Measurements from ENCODE around the gene PIPOX. TPM values are rescaled to one million over a fixed set of nuclear protein-coding genes. Genes with fewer than 3 reads are reported as not detected.

The PIPOX gene
- total and polyA plus RNA-seq, 2 of the 13 experiments (the other 11 are each of a cell fraction or from before 2014, with no cell fraction given), result 87.3 to 154 TPM

- TF ChIP-seq, protein P1, sequence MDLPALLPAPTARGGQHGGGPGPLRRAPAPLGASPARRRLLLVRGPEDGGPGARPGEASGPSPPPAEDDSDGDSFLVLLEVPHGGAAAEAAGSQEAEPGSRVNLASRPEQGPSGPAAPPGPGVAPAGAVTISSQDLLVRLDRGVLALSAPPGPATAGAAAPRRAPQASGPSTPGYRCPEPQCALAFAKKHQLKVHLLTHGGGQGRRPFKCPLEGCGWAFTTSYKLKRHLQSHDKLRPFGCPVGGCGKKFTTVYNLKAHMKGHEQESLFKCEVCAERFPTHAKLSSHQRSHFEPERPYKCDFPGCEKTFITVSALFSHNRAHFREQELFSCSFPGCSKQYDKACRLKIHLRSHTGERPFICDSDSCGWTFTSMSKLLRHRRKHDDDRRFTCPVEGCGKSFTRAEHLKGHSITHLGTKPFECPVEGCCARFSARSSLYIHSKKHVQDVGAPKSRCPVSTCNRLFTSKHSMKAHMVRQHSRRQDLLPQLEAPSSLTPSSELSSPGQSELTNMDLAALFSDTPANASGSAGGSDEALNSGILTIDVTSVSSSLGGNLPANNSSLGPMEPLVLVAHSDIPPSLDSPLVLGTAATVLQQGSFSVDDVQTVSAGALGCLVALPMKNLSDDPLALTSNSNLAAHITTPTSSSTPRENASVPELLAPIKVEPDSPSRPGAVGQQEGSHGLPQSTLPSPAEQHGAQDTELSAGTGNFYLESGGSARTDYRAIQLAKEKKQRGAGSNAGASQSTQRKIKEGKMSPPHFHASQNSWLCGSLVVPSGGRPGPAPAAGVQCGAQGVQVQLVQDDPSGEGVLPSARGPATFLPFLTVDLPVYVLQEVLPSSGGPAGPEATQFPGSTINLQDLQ (CRISPR knock-in tag; IDR thresholded peaks at IDR 0.05), result no peak
- no peak for TF ChIP-seq PLSCR1 (CRISPR knock-in tag; IDR thresholded peaks at IDR 0.05; ENCODE audit: borderline replicate concordance)
- TF ChIP-seq, protein P2, sequence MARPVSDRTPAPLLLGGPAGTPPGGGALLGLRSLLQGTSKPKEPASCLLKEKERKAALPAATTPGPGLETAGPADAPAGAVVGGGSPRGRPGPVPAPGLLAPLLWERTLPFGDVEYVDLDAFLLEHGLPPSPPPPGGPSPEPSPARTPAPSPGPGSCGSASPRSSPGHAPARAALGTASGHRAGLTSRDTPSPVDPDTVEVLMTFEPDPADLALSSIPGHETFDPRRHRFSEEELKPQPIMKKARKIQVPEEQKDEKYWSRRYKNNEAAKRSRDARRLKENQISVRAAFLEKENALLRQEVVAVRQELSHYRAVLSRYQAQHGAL (CRISPR knock-in tag; IDR thresholded peaks at IDR 0.05; ENCODE audit: not compliant biosample characterization), result no peak
- TF ChIP-seq, protein P3, sequence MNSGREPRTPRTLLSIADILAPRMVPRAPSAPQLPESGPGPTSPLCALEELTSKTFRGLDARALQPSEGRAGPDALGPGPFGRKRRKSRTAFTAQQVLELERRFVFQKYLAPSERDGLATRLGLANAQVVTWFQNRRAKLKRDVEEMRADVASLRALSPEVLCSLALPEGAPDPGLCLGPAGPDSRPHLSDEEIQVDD (CRISPR knock-in tag; IDR thresholded peaks at IDR 0.05; ENCODE audit: borderline replicate concordance), result no peak
- TF ChIP-seq, protein P4, sequence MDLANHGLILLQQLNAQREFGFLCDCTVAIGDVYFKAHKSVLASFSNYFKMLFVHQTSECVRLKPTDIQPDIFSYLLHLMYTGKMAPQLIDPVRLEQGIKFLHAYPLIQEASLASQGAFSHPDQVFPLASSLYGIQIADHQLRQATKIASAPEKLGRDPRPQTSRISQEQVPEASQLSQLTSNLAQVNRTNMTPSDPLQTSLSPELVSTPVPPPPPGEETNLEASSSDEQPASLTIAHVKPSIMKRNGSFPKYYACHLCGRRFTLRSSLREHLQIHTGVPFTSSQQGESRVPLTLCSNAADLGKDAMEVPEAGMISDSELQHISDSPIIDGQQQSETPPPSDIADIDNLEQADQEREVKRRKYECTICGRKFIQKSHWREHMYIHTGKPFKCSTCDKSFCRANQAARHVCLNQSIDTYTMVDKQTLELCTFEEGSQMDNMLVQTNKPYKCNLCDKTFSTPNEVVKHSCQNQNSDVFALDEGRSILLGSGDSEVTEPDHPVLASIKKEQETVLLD (CRISPR knock-in tag; IDR thresholded peaks at IDR 0.05; ENCODE audit: low read depth), result no peak
- TF ChIP-seq ZNF770 (CRISPR knock-in tag; IDR thresholded peaks at IDR 0.05), result peak; percentile 50; the same call in 1 of the 2 replicates
- peak; percentile 89; the same call in 1 of the 2 replicates for TF ChIP-seq ZNF747 (CRISPR knock-in tag; IDR thresholded peaks at IDR 0.05; ENCODE audit: borderline replicate concordance)
- TF ChIP-seq ZNF777 (CRISPR knock-in tag; IDR thresholded peaks at IDR 0.05), result no peak
- peak; percentile 22; the same call in 1 of the 2 replicates for TF ChIP-seq WIZ (CRISPR knock-in tag; IDR thresholded peaks at IDR 0.05)
- TF ChIP-seq ZSCAN20 (CRISPR knock-in tag; IDR thresholded peaks at IDR 0.05; ENCODE audit: borderline replicate concordance), result no peak
- peak; percentile 34; the same call in 1 of the 2 replicates for TF ChIP-seq SMC3 (IDR thresholded peaks at IDR 0.05; ENCODE audit: low read length)
- TF ChIP-seq ZNF839 (CRISPR knock-in tag; IDR thresholded peaks at IDR 0.05; ENCODE audit: borderline replicate concordance), result peak; percentile 62; the same call in 1 of the 2 replicates
- no peak for TF ChIP-seq ZZZ3 (CRISPR knock-in tag; IDR thresholded peaks at IDR 0.05; ENCODE audit: borderline replicate concordance)
- peak; percentile 83 for TF ChIP-seq PHF8 (CRISPR knock-in tag; IDR thresholded peaks at IDR 0.05)
Observed at GRCh38 chr17:29042679-29043538, at the start of gene PIPOX (continued).
